ENCODE measurements around the gene PRKCE.

The PRKCE gene

DNA sequence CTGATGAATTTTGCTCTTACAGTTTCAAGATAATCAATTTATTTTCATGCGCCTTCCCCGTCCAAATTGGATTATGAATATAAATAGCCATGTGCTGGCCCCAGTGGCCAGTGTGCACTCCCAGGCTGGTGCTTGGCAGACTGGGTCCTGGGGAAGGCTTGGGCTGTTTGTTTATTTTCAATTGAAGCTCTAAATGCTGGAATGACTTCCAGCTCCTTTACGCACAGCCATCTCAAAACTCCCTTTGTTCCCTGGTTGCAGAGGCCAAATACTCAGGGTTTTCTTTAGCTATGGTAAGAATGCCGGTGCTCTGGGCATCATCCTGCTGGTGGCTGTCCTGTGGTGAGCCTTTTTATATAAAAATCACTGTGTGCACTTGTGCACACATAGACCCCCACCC, 131.5 kb downstream of the PRKCE start:
- DNase-seq: no peak

GRCh38 chr2:45786030-45786835, 134.8 kb downstream of the PRKCE start:
- peak in 1 of 5 experiments; percentile 15 for DNase-seq

DNA sequence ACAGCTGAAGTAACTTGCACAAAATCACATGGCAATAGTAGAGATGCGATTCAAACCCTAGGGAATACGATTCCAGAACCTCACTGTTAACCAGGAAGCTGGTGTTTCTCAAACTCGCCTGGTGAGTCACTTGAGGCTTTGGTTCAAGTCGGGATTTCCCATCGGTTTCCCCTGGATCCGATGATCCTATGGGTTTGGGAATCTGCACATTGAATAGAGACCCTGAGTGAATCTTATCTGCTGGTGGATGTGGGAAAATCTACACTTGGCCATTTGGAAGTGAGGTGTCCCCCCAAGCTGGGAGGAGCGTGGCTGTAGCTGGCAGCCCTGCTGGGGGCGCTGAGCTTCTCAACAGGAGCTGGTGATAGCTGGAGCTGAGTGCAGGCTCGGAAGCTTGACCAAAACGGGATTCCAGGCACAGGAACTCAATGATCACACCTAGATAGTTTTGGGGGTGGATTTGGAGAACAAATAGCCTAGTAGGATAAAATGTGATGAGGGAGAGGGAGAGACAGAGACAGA, 135.4 kb downstream of the PRKCE start:
- no peak for DNase-seq

DNA sequence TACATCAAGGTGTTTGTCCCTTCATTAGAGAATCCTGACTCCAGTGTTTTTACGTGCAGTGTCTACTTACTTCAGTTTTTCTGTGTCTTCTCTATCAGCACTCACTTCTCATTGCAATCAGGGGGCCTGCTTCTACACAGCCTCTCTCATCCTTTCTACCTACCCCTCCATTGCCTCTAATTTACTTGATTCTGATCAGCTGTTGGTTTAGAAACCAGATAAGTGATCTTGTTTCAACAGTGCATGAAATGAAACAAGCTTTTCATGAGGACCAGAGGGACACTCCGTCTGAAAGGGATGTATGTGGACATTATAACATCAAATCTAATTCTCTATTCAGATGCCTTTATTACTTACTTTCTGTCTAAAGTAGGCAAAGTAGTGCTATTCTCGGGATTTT, 136.9 kb downstream of the PRKCE start:
- no peak for DNase-seq

DNA sequence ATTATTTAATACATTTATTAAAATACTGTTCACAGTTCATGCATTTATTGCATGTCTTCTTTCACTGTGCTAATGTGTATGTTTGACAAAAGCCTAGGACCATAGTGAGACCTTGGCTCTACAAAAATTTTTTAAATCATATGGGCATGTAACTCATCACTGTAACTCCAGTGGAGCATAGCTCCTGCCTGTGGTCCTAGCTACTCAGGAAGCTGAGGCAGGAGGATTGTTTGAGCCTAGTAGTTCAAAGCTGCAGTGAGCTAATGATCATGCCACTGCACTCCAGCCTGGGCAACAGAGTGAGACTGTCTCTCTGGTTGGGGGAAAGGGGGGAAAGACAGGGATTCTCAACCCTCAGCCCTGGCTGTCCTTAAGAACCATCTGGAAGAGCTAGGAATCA, 137.8 kb downstream of the PRKCE start:
- no peak for DNase-seq

GRCh38 chr2:45789961-45790723, 138.7 kb downstream of the PRKCE start:
- DNase-seq: no peak

DNA sequence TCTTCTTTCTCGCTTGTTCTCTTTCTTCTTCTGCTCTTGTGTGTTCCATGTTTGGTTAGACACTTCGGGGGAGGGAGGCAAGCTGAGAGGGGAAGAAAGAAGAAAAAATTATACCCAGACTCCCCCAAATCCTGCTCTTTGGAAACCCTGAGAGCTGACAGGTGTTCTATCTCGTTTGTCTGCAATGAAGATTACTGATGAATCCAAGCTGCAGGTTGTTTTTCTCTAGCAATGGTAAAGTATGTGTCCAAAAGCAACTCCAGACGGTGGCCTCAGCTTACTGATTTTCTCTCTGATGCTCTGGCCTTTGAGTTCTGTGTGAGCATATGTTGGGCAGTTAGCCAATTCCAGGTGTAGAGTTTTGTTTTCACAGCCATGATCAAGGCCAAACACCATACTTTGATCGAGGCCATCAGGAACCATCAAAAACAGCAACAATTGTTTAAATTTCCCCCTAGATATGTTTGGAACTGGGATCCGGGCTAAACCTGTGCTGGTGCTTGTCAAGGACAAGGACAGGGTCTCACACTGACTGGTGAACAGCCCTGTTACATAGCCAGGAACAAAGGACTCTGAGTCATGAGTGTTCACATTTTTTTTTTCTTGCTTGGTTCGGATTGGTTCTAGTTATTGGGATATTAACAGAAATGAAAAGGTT, 142.0 kb downstream of the PRKCE start:
- DNase-seq: no peak

DNA sequence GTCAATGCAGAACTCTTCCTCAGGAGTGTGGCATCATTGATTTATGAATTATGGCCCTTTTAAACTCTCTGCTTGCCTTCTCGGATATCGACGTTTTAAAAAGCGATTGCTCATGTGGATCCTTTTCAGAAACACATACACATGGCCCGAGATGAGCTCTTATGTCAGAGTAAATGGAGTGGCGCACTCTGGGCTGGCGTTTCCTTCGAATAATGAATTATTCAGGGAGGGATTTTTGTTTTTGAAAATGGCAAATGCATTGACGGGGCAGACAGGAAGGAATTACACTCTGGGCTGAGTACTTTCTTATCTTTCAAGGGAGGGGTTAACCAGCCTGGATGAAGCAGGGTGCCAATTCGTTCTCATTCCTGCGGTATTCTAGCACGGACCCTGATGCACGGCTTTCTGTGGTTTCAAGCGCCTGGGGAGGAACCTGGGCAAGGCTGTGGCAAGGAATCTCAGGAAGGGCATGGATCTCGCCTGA, 142.7 kb downstream of the PRKCE start:
- no peak for DNase-seq

DNA sequence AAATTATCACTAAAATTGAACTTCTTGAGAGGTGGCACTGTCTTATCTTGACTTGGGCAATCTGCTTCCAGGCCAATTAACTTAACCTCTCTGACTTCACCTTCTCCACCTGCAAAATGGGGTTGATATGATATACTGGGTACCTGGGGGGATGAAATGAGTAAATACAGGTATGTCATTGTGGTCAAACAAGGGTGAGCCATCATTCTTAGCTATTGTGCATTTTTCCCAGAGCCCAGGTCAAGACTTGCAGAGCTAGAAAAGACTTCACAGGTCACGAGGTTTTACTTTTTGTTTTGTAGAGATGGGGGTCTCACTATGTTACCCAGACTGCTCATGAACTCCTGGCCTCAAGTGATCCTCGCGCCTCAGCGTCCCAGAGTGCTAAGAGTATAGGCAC, 145.0 kb downstream of the PRKCE start:
- no peak for DNase-seq

- no peak for DNase-seq
Measured at GRCh38 chr2:45797451-45798230, 146.2 kb downstream of the PRKCE start.

DNA sequence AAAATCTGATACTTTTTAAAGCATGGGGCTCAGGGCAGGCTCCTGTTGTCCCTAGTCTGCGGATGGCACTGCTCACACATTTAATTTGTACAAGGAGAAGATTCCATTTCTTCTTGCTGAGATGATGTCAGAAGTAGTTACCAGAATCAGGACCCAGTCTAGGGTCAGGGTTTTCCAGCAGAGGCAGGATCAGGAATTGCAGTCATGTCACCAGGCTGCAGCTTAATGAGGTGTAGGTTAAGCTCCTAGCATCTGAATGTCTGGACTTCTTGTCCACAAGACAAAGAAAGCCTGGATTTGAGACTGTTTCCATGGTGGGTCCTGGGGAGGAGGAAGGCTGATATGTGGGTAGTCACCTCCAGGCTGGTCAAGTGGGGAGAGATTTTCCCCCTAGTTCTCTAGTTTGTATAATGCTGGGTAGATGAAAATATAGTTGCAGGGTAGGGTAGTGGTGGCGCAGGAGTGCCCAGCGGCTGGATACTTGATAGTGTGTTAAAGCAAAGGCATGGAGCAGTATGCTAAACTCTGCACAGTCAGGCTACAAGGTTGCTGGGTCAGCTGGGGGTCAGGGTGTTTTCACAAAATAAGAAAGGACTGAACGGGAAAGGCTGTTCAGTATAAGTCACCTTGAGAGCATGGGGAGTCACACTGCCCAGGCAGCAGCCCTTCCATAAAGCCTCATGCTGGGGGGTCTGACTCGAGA, 148.4 kb downstream of the PRKCE start:
- DNase-seq: no peak

DNA sequence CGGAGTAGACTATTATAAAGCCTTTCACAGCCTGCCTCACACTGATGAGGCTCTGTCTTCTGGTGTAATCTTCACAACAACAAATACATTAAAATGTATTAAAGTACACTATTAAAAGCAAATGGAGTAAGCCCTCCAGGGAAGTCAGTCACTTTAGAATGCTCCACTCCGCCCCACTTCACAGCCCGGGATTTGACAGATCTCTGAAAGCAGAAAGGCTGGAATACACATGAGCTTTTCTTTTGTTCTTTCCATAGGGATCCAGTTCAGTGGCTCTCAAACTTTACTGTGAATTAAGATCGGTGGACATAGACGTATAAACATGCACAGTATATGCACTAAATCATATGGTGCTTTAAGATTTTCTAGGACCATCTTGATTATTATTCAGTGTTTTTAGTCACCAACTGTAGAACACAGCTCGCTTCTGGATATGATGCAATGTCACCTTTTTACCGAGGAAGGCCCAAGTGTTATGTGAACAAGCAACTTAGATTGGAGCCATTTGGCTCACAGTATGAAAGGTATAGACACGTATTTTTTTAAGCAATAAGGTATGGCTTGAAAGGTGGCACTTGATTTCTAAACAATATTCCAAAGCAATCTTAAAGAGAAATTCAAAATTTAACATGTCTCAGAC, 151.1 kb downstream of the PRKCE start:
- no peak for DNase-seq

DNA sequence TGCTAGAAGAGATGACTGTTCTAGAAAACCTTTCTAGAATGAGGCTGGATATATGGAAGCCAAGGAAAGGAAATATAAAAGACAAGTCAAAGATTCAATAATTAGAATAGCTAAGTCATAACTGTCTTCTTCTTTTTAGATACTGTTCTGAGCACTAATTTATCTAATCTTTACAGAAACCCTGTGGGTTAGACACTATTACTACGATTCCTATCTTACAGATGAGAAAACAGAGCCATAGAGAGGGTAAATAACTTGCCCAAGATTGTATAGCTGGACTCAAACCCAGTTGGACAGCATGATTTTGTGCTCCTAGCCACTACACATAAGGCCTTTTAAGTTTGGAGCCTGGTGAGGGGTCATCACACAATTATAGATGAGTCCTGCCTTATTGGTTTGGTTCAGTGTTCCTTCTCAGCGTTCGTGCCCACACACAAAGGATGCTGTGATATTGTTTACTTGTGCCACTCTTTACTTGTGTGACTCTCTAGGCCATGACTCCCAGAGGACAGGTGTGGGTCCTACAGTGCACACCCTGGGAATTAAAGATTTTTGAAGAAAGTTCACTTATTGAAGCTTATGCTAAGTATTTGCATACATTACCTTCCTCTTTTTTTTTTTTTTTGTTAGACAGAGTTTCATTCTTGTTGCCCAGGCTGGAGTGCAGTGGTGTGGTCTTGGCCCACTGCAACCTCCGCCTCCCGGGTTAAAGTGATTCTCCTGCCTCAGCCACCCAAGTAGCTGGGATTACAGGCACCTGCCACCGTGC, 153.7 kb downstream of the PRKCE start:
- no peak for DNase-seq

GRCh38 chr2:45806563-45807358, 155.3 kb downstream of the PRKCE start:
- no peak for DNase-seq

DNA sequence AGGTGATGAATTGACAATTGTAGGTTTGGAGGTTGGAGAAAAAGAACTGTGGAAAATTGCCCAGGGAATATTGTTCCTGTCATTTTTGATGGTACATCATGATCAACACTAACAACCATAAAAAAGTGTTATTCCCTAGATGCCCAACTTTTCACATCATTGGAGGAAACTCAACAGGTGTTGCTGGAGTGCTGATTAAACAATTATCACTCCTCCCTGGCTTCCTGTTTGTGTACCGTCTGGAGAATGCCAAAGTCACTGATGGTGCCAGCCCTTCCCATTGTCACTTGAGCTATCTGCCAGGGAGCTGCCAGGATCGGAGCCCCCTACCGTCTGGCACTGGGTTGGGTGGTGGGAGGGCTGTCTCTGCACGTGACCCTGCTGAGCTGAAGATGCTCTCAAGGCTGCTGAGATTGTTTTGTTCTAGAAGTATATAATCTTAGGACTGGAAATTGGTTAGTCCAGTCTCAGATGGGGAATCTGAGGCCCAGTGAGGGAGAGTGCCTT, 156.9 kb downstream of the PRKCE start:
- DNase-seq: no peak

DNA sequence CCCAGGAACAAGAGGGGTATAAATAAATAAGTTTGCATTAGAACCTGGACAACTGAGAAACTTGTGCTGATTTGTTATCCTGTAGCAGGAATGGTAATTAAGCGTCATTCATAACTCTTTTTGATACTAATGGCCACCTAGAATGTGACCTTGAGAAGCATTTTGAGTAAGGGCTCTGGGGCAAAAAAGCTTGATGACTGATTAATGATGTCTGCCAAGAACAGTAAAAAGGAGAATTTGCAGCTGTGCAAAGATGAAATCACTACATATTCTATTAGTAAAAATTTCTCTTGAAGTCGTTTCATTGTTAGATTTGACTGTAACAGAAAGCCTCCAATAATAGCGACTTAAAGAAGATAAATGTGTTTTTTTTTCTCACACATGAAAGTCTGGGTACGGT, 157.7 kb downstream of the PRKCE start:
- DNase-seq: no peak

DNA sequence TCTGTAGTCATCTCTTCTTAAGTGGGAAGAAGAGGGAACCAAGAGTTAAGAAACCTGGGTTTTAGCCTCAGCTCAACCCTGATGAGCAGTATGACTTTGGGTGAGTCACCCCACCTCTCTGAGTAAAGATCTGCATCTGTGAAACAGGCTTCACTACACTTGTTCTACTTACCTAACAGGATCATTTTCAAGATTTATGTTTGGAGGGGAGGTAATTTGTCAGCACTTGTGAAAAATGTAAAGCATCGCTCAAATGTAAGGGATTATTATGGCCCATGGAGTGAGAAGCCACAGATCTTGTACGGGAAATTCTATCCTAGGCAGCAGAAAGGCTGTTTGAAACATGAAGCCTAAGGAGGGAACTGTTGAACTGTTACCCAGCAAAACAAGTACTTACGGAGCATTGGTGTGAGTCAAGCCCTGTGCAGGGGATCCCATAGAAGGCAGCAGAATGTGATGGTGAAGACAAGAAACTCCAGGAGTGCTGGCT, 160.6 kb downstream of the PRKCE start:
- DNase-seq: no peak

- no peak for DNase-seq
Measured at GRCh38 chr2:45813003-45813941, 161.8 kb downstream of the PRKCE start.
